ENCODE data around the gene HSPB6.

Gene HSPB6

DNA sequence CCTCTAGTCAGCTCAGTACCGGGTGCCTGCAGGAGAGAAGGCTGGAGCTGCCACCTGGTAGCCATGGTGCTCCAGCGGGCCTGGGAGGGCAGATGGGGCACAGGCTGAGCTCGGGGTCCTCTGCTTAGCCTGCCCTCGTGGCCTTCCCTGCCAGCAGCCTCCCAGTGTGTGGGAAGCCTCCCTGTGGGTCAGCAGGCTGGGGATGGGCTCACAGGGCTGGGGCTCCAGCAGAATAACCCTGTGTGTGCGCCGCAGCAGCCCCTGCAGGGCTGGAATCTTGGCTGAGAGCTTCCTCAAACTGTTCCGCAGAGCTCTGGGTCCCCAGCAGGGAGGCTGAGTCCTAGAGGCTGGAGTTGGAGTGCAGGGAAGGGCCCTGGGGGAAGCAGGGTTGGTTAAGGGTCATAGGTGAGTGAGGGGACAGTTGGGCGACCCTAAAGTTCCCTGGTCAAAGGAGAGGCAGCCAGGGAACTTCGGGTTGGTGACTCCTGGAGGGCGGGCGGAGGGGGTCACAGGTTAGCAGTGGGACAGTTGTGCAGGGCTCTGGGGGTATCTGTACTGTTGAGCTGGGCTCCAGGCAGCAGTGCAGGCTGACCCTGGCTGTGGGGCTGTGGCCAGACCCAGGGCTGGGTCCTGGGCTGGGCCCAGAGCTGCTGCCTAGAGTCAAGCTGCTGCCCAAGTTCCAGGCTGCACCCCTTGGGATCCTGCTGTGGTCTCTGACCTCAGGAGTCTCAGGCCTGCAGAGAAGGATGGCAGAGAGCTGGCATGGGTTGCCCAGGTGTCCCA, 32.6 kb upstream of the HSPB6 start:
- Mint-ChIP-seq H3K27me3 (no peaks in the 10 kb centered on the region), H3K4me1 (no peaks in the 10 kb centered on the region), H3K9me3 (no peaks in the 10 kb centered on the region), H3K27ac (no peak overlapping the region), H3K36me3 (no peaks in the 10 kb centered on the region), H3K4me3 (no peak overlapping the region)

- no peak overlapping the region for H3K4me3 Mint-ChIP-seq
- H3K4me1 Mint-ChIP-seq: no peaks in the 10 kb centered on the region
- no peaks in the 10 kb centered on the region for H3K36me3 Mint-ChIP-seq
- no peaks in the 10 kb centered on the region for H3K9me3 Mint-ChIP-seq
- H3K27me3 Mint-ChIP-seq: no peaks in the 10 kb centered on the region
- no peak overlapping the region for H3K27ac Mint-ChIP-seq
Measured at GRCh38 chr19:35788205-35788960, 31.6 kb upstream of the HSPB6 start.

DNA sequence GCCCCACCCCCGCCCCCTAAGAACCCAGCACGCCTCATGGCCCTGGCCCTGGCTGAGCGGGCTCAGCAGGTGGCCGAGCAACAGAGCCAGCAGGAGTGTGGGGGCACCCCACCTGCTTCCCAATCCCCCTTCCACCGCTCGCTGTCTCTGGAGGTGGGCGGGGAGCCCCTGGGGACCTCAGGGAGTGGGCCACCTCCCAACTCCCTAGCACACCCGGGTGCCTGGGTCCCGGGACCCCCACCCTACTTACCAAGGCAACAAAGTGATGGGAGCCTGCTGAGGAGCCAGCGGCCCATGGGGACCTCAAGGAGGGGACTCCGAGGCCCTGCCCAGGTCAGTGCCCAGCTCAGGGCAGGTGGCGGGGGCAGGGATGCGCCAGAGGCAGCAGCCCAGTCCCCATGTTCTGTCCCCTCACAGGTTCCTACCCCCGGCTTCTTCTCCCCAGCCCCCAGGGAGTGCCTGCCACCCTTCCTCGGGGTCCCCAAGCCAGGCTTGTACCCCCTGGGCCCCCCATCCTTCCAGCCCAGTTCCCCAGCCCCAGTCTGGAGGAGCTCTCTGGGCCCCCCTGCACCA, 30.5 kb upstream of the HSPB6 start:
- H3K9me3 Mint-ChIP-seq: no peaks in the 10 kb centered on the region
- H3K4me3 Mint-ChIP-seq: no peak overlapping the region
- H3K27ac Mint-ChIP-seq: no peak overlapping the region
- H3K4me1 Mint-ChIP-seq: no peaks in the 10 kb centered on the region
- H3K27me3 Mint-ChIP-seq: no peaks in the 10 kb centered on the region
- H3K36me3 Mint-ChIP-seq: peaks cover 2% of the 10 kb centered on the region

- H3K9me3 Mint-ChIP-seq: no peaks in the 10 kb centered on the region
- H3K36me3 Mint-ChIP-seq: peaks cover 2% of the 10 kb centered on the region
- H3K4me3 Mint-ChIP-seq: no peak overlapping the region
- no peaks in the 10 kb centered on the region for H3K27me3 Mint-ChIP-seq
- H3K4me1 Mint-ChIP-seq: no peaks in the 10 kb centered on the region
- no peak overlapping the region for H3K27ac Mint-ChIP-seq
Measured at GRCh38 chr19:35786299-35787160, 29.7 kb upstream of the HSPB6 start.

DNA sequence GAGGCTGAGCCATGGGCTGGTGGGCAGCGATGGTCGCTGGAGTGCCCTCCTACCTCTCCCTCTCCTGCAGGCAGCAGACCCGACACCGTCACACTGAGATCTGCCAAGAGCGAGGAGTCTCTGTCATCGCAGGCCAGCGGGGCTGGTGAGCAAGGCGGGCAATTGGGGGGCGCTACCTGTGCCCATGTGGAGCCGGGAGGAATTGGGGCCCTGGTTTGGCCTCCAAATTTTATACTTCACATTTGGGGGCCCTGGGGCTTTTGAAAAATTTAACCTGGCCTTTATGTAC, 28.5 kb upstream of the HSPB6 start:
- Mint-ChIP-seq H3K4me1 (no peaks in the 10 kb centered on the region), H3K27ac (no peak overlapping the region), H3K4me3 (no peak overlapping the region), H3K9me3 (no peaks in the 10 kb centered on the region), H3K27me3 (no peaks in the 10 kb centered on the region), H3K36me3 (peaks cover 2% of the 10 kb centered on the region)

DNA sequence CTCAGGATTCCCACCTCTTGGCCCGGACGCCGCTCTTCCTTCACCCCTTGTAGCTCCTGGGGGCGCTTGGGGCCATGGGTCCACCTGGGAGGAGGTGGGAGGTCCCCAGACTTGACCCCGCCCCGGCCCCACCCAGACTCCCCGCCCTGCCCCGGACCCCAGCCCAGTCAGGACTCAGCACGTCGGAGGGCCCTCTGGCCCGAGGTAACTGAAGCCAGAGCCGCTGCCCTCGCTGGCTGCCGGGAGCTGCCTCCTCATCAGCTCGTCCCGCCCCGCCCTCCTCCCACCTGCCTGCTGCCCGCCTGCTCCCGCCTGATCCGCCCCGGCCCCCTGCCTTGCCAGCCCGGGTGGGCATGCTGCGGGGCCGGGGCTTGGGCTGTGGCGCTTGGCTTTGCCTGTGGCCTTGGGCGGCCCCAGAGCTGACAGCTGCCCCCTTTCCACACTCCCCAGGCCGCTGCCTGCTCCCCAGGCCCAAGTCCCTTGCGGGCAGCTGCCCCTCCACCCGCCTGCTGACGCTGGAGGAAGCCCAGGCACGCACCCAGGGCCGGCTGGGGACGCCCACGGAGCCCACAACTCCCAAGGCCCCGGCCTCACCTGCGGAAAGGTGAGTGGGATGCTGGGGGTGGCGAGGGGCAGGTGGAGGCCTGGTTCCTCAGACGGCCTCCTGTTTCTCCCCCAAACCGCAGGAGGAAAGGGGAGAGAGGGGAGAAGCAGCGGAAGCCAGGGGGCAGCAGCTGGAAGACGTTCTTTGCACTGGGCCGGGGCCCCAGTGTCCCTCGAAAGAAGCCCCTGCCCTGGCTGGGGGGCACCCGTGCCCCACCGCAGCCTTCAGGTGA, 27.9 kb upstream of the HSPB6 start:
- Mint-ChIP-seq H3K9me3 (no peaks in the 10 kb centered on the region), H3K27ac (no peak overlapping the region), H3K27me3 (no peaks in the 10 kb centered on the region), H3K4me3 (no peak overlapping the region), H3K4me1 (no peaks in the 10 kb centered on the region), H3K36me3 (peaks cover 2% of the 10 kb centered on the region)

DNA sequence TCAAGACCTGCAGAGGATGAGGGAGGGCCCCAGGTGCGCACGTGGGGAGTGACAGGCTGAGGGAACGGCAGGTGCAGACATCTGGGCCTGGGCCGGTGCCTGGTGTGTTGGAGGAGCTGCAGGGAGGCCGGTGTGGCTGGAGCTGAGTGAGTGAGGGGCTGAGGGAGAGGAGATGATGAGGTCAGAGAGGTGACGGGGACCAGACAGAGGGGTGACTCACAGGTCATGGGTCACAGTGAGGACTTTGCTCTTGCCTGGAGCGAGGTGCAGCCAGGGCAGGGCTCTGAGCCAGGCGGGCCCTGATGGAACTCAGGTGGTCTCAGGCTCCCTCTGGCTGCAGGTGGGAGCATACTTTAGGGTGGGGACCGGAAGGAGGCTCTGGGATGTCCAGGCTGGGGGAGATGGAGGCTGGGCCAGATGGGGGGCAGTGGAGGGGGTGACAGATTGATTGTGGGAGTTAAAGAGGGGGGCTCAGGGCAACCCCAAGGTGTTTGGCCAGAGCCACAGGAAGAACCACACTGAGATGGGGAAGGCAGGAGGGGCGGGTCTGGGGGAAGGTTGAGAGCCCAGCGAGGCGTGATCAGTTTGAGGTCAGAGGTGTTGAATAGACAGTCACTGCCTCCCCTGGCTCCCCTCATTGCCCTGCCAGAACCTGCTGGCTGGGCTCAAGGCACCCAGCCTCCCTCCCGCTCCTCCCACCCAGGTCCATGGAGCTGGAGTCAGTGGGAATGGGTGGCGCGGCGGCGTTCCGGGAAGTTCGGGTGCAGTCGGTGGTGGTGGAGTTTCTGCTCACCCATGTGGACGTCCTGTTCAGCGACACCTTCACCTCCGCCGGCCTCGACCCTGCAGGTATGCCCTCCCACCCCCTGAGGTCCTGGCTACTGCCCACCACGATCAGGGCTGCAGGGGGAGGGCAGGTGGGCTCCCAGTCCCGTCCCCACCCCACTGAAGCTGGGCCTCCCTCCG, 26.9 kb upstream of the HSPB6 start:
- no peaks in the 10 kb centered on the region for H3K4me1 Mint-ChIP-seq
- H3K27ac Mint-ChIP-seq: no peak overlapping the region
- peaks cover 2% of the 10 kb centered on the region for H3K36me3 Mint-ChIP-seq
- H3K27me3 Mint-ChIP-seq: no peaks in the 10 kb centered on the region
- no peak overlapping the region for H3K4me3 Mint-ChIP-seq
- no peaks in the 10 kb centered on the region for H3K9me3 Mint-ChIP-seq

DNA sequence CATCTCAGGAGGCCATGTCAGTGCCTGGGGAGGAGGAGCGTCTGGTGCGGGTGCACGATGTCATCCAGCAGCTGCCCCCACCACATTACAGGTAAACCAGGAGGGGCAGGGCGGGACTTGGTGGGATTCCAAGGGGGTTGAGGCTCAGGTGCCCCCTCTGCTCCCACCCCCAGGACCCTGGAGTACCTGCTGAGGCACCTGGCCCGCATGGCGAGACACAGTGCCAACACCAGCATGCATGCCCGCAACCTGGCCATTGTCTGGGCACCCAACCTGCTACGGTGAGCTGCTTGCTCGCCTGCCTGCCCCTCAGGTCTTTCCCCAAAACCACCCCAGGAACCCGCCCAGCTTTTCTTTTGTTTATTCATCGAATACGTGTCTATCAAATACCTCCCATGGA, 25.8 kb upstream of the HSPB6 start:
- Mint-ChIP-seq H3K27ac (no peak overlapping the region), H3K9me3 (no peaks in the 10 kb centered on the region), H3K4me1 (no peaks in the 10 kb centered on the region), H3K27me3 (no peaks in the 10 kb centered on the region), H3K36me3 (peaks cover 2% of the 10 kb centered on the region), H3K4me3 (no peak overlapping the region)

DNA sequence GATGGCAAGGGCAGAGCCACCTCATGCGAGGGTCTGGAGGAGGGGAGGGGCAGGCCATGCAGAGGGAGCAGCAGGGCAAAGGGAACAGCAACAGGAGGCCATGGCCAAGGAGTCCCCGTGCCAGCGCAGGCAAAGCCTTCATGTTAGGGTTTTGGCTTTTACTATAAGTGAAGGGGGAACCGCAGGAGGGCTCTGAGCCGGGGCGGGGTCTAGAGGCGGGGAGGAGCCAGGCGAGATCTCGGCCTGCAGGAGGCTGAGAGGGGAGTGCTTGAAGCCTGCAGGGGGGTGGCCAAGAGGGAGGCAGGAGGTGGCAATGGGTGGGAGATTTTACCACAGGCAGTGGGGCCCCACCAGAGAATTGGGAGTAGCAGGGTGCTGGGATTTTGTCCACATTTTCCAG, 24.8 kb upstream of the HSPB6 start:
- Mint-ChIP-seq H3K36me3 (peaks cover 2% of the 10 kb centered on the region), H3K4me1 (peaks cover 4% of the 10 kb centered on the region), H3K9me3 (no peaks in the 10 kb centered on the region), H3K27ac (no peak overlapping the region), H3K4me3 (no peak overlapping the region), H3K27me3 (no peaks in the 10 kb centered on the region)

- Mint-ChIP-seq H3K36me3 (peaks cover 2% of the 10 kb centered on the region), H3K4me1 (peaks cover 4% of the 10 kb centered on the region), H3K9me3 (no peaks in the 10 kb centered on the region), H3K4me3 (no peak overlapping the region), H3K27ac (no peak overlapping the region), H3K27me3 (no peaks in the 10 kb centered on the region)
Measured at GRCh38 chr19:35780717-35781116, 23.9 kb upstream of the HSPB6 start.

DNA sequence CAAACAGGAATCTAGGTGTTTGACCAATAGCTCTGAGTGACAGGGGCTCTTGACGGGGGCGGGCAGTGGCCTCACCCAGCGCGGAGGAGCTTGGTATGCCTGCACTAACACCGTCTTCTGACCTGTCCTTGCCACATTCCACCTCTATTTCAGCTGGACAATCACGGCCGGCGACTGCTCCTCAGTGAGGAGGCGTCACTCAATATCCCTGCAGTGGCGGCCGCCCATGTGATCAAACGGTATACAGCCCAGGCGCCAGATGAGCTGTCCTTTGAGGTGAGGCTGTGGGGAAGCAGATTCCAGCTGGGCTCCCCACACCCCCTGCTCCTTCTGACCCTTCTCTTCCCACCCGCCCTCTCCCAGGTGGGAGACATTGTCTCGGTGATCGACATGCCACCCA, 23.2 kb upstream of the HSPB6 start:
- Mint-ChIP-seq H3K36me3 (peaks cover 2% of the 10 kb centered on the region), H3K4me3 (no peak overlapping the region), H3K9me3 (no peaks in the 10 kb centered on the region), H3K4me1 (peaks cover 6% of the 10 kb centered on the region), H3K27ac (no peak overlapping the region), H3K27me3 (no peaks in the 10 kb centered on the region)

- Mint-ChIP-seq H3K27me3 (no peaks in the 10 kb centered on the region), H3K9me3 (no peaks in the 10 kb centered on the region), H3K36me3 (peaks cover 2% of the 10 kb centered on the region), H3K4me1 (peaks cover 13% of the 10 kb centered on the region), H3K27ac (no peak overlapping the region), H3K4me3 (no peak overlapping the region)
Measured at GRCh38 chr19:35779033-35779432, 22.2 kb upstream of the HSPB6 start.

DNA sequence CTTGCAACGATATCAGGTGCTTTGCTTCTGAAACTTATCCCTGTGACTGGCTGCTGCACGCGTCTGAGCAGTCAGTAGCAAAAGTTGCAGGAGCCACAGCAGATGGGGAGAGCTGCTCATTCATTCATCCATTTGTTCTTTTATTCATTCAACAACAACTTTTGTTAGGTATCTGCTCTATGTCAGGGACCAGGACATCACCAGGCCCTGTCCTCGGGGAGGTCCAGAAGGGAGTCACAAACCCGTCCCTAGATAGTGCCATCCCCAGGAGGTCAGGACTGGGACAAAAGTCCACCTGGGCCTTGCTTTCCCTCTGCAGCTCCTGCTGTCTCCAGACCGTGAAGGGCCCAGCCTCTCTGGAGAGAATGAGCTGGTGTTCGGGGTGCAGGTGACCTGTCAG, 21.1 kb upstream of the HSPB6 start:
- no peaks in the 10 kb centered on the region for H3K27me3 Mint-ChIP-seq
- no peaks in the 10 kb centered on the region for H3K9me3 Mint-ChIP-seq
- H3K4me1 Mint-ChIP-seq: peaks cover 13% of the 10 kb centered on the region
- peaks cover 2% of the 10 kb centered on the region for H3K36me3 Mint-ChIP-seq
- no peak overlapping the region for H3K27ac Mint-ChIP-seq
- no peak overlapping the region for H3K4me3 Mint-ChIP-seq
